HEK293T (cell line): ENCODE measurements around the gene SH2D4B.

Experiments used
- ARNT ChIP-seq: fragments of 450-650 bp; IDR thresholded peaks from 2 replicates; pipeline ENCODE4 v1.6.1; 2017; ENCODE audit warnings: mild to moderate bottlenecking
- BHLHE40 ChIP-seq: fragments of 450-650 bp; IDR thresholded peaks from 2 replicates; pipeline ENCODE4 v1.6.1; 2016; ENCODE audit warnings: mild to moderate bottlenecking, moderate library complexity, borderline replicate concordance
- CTBP1 ChIP-seq: fragments of 450-650 bp; IDR thresholded peaks from 2 replicates; pipeline ENCODE4 v1.6.1; 2016; ENCODE audit warnings: borderline replicate concordance
- ELF4 ChIP-seq: fragments of 450-650 bp; IDR thresholded peaks from 2 replicates; pipeline ENCODE4 v1.6.1; 2017; ENCODE audit warnings: antibody characterized with exemption
- FOXK2 ChIP-seq: fragments of 450-650 bp; IDR thresholded peaks from 2 replicates; pipeline ENCODE4 v1.6.1; 2016; ENCODE audit warnings: mild to moderate bottlenecking
- FOXM1 ChIP-seq: fragments of 450-650 bp; IDR thresholded peaks from 2 replicates; pipeline ENCODE4 v1.6.1; 2017; ENCODE audit warnings: mild to moderate bottlenecking, borderline replicate concordance
- HDGF ChIP-seq: fragments of 450-650 bp; IDR thresholded peaks from 2 replicates; pipeline ENCODE4 v1.6.1; 2017; ENCODE audit warnings: antibody characterized with exemption, borderline replicate concordance
- NFRKB ChIP-seq: fragments of 450-650 bp; IDR thresholded peaks from 2 replicates; pipeline ENCODE4 v1.6.1; 2016; ENCODE audit warnings: mild to moderate bottlenecking, moderate library complexity
- SP1 ChIP-seq: fragments of 450-650 bp; IDR thresholded peaks from 2 replicates; pipeline ENCODE4 v1.6.1; 2017
- SUZ12 ChIP-seq: fragments of 450-650 bp; IDR thresholded peaks from 2 replicates; pipeline ENCODE4 v1.6.1; 2016; ENCODE audit warnings: mild to moderate bottlenecking
- TARDBP ChIP-seq: fragments of 450-650 bp; IDR thresholded peaks from 2 replicates; pipeline ENCODE4 v1.6.1; 2016
- ZNF384 ChIP-seq: fragments of 450-650 bp; IDR thresholded peaks from 2 replicates; pipeline ENCODE4 v1.6.1; 2016

DNA sequence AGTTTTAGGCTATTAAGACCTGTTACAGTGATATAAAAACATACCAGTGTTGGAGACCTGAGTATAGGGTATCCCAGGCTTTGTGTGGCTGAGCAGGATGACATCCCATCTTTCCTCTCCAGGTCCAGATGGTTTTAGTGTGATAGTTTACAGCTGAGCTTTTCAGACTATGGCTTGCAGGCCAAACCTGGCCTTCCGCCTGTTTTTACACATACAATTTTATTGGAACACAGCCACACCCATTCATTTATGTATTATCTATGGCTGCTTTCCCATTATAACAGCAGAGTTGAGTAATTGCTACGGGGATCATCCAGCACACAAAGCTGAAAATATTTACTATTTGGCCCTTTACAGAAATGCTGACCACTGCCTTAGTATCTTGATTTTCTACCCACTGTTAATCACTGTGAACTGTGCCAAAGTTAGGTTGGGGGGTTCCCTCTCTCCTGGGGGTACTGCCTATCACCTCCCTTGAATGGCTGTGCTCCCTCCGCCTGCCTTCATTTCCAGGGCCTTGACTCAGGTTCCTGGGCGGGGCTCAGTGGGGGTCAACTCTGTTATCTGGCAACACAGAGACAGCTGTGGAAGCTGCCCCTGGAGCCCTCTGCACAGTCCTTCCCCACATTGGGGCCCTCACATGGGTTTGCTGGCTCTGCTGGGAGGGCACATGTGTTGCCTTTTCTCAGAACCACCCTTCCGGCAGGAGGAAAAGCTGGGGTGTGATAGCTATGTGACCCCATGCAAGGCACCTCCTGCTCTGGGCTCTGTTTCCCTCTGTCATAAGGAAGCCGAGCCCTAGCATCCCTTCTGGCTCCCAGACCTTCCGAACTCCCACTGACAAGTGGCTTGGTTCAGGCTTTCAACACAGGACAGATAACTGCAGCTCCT is 40.3 kb upstream of the SH2D4B start:
- TF ChIP-seq BHLHE40 (no peak), SP1 (no peak), CTBP1 (no peak), FOXK2 (no peak), NFRKB (no peak), ARNT (no peak), FOXM1 (no peak), SUZ12 (no peak), HDGF (no peak), ZNF384 (no peak), ELF4 (no peak), TARDBP (no peak)
